ENCODE results near the gene CNEP1R1. TPM values are rescaled to one million over a fixed set of nuclear protein-coding genes. Genes with fewer than 3 reads are reported as not detected.

The CNEP1R1 gene
- total RNA-seq, 2 experiments from 2014 or later: 30.1 to 36.1 TPM

- DNase-seq: peak; percentile 34
- Mint-ChIP-seq H3K27ac (peak overlapping the region; percentile 77), H3K4me1 (peaks cover 29% of the 10 kb centered on the region), H3K36me3 (ENCODE audit: low read depth) (peaks cover 17% of the 10 kb centered on the region), H3K27me3 (peaks cover 5% of the 10 kb centered on the region), H3K4me3 (peak overlapping the region; percentile 96), H3K9me3 (no peaks in the 10 kb centered on the region)
- ChIA-PET CTCF (interaction anchor here (0.6 to 3.7 kb wide), 81 partner anchors 8 to 786 kb away, joined by 3 to 191 read pairs (median 4); partner anchors contain the start of genes CYLD, HEATR3, TENT4B and ZNF423), POLR2A (interaction anchor here (0.6 to 2.7 kb wide), 27 partner anchors 10 to 781 kb away, joined by 3 to 37 read pairs (median 4); partner anchors contain the start of genes CYLD, HEATR3 and TENT4B)
These were observed 509 bp downstream of the CNEP1R1 start for GRCh38 chr16:50025537-50025931.

DNA sequence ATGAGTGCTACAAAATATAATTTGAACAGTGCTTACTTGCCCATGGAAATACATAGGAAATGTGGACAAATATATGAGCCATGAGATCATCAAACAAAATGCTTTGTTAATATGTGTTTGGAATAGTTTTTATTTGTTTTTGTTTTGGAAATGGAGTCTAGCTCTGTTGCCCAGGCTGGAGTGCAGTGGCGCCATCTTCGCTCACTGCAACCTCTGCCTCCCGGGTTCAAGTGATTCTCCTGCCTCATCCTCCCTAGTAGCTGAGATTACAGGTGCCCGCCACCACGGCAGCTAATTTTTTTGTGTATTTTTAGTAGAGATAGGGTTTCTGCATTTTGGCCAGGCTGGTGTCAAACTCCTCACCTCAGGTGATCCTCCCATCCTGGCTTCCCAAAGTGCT, 2.8 kb downstream of the CNEP1R1 start:
- Mint-ChIP-seq H3K27me3 (no peaks in the 10 kb centered on the region), H3K4me3 (no peak overlapping the region), H3K27ac (no peak overlapping the region), H3K4me1 (peaks cover 29% of the 10 kb centered on the region), H3K9me3 (no peaks in the 10 kb centered on the region), H3K36me3 (ENCODE audit: low read depth) (peaks cover 32% of the 10 kb centered on the region)
- POLR2A ChIA-PET: interaction anchor here (1.0 kb wide), 1 partner anchor 38 kb away, joined by 3 read pairs; the partner anchor contains the start of gene HEATR3
- CTCF ChIA-PET: interaction anchor here (0.7 to 2.0 kb wide), 3 partner anchors 33 to 779 kb away, joined by 3 to 6 read pairs (median 3); no protein-coding TSS in a partner anchor
- no peak for DNase-seq

DNA sequence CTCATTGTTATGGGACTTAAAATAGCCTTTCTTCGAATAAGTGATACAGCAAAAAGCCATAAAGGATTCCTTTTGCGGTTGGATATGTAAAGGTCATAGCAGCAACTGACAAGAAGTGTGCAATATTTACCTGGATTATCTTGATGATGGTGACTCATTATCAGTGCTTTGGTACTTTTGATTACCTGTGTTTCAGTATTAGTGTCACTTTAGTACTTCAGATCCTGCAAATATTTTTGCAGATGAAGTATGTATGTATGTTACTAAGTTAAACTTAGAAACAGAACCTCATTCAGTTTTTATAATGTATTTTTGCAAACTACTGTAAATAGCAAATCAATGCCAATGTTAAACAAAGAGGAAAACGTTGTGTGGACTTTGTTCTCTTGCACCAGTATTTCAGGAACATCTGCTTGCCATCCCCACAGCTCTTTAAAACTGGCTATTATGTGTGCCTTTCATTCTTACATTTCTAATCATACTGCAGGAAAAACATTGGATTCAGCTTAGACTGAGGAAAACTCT, 10.5 kb downstream of the CNEP1R1 start:
- Mint-ChIP-seq H3K27ac (no peak overlapping the region), H3K4me3 (no peak overlapping the region), H3K36me3 (ENCODE audit: low read depth) (peaks cover 38% of the 10 kb centered on the region), H3K27me3 (no peaks in the 10 kb centered on the region), H3K9me3 (no peaks in the 10 kb centered on the region), H3K4me1 (peaks cover 13% of the 10 kb centered on the region)
- ChIA-PET POLR2A (interaction anchor here (2.2 kb wide), 1 partner anchor 10 kb away, joined by 11 read pairs; the partner anchor contains the start of gene CNEP1R1), CTCF (interaction anchor here (4.5 kb wide), 1 partner anchor 10 kb away, joined by 42 read pairs; the partner anchor contains the start of gene CNEP1R1)
- DNase-seq: no peak

- POLR2A ChIA-PET: interaction anchor here (0.9 to 1.2 kb wide), 2 partner anchors 10 to 38 kb away, joined by 3 read pairs; no protein-coding TSS in a partner anchor
- Mint-ChIP-seq H3K9me3 (no peaks in the 10 kb centered on the region), H3K27ac (no peak overlapping the region), H3K36me3 (ENCODE audit: low read depth) (peaks cover 32% of the 10 kb centered on the region), H3K4me1 (peaks cover 13% of the 10 kb centered on the region), H3K27me3 (no peaks in the 10 kb centered on the region), H3K4me3 (no peak overlapping the region)
- CTCF ChIA-PET: interaction anchor here (4.5 kb wide), 1 partner anchor 11 kb away, joined by 42 read pairs; the partner anchor contains the start of gene CNEP1R1
- no peak for DNase-seq
These were observed 11.4 kb downstream of the CNEP1R1 start for GRCh38 chr16:50036426-50036825.

- H3K27ac Mint-ChIP-seq: no peak overlapping the region
- no peaks in the 10 kb centered on the region for H3K9me3 Mint-ChIP-seq
- CTCF ChIA-PET: interaction anchor here (0.7 to 4.5 kb wide), 2 partner anchors 12 to 769 kb away, joined by 3 to 42 read pairs; partner anchors contain the start of gene CNEP1R1
- no peak overlapping the region for H3K4me3 Mint-ChIP-seq
- H3K36me3 Mint-ChIP-seq (ENCODE audit: low read depth): peaks cover 25% of the 10 kb centered on the region
- POLR2A ChIA-PET: interaction anchor here (0.8 to 1.2 kb wide), 2 partner anchors 11 to 12 kb away, joined by 3 to 4 read pairs; partner anchors contain the start of gene CNEP1R1
- DNase-seq: no peak
- peaks cover 13% of the 10 kb centered on the region for H3K4me1 Mint-ChIP-seq
- peaks cover 3% of the 10 kb centered on the region for H3K27me3 Mint-ChIP-seq
These were observed 12.7 kb downstream of the CNEP1R1 start for GRCh38 chr16:50037662-50038220.

DNA sequence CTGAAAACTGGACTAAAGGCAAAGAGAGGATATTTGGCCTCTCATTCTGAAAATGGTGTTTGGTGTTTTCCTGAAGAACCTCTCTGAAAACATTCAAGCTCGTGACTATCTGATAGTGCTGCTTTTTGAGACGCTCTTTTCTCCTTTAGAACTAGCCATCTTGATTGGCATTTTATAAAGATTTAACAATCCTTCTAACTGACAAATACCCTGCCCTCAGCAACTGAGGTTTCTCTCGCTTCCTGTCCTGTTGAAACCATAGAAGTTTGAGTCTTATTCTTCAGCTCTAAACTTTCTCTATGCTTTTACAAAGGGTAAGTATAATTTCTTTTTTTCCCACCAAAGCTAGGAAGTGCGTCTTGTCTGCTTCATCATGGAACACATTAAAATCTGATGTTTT, 13.3 kb downstream of the CNEP1R1 start:
- no peak overlapping the region for H3K4me3 Mint-ChIP-seq
- no peak overlapping the region for H3K27ac Mint-ChIP-seq
- H3K4me1 Mint-ChIP-seq: peaks cover 13% of the 10 kb centered on the region
- H3K36me3 Mint-ChIP-seq (ENCODE audit: low read depth): peaks cover 22% of the 10 kb centered on the region
- peaks cover 8% of the 10 kb centered on the region for H3K27me3 Mint-ChIP-seq
- ChIA-PET CTCF (interaction anchor here (0.8 to 4.5 kb wide), 2 partner anchors 13 to 768 kb away, joined by 3 to 42 read pairs; partner anchors contain the start of gene CNEP1R1), POLR2A (interaction anchor here (0.8 kb wide), 1 partner anchor 13 kb away, joined by 4 read pairs; the partner anchor contains the start of gene CNEP1R1)
- no peak for DNase-seq
- H3K9me3 Mint-ChIP-seq: no peaks in the 10 kb centered on the region

DNA sequence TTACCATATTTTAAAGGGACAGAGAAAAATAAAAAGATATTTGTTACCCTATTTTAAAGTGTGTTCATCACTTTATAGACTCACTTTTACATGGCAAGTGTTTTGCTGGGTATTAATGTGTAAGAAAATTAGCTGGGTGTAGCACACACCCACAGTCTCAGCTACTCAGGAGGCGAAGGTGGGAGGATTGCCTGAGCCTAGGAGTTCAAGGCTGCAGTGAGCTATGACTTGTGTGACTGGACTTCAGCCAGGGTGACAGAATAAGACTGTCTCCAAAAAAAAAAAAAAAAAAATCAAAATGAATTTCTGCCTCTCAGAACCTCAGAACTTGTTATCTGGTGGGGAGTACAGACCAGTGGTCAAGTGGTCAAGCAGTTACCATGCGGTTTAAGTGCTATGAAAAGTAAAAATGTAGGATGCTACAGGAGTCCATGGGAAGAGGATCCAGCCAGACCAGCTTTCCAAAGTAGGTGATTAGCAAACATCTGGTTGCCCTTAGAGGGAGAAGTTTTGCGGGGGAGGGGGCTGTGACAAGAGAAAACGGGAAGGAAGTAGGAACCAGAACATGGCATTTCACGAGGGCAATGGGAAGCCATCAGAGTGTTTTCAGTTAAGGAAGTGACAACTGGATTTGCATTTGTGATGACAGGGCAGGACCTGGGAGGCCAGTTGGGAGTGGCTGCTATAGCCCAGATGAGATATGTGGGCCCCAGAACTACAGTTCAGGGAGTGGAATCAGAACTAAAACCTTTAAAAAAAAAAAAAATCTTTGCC, 13.9 kb downstream of the CNEP1R1 start:
- peaks cover 13% of the 10 kb centered on the region for H3K4me1 Mint-ChIP-seq
- CTCF ChIA-PET: interaction anchor here (0.8 to 4.5 kb wide), 2 partner anchors 13 to 768 kb away, joined by 3 to 42 read pairs; partner anchors contain the start of gene CNEP1R1
- DNase-seq: no peak
- H3K36me3 Mint-ChIP-seq (ENCODE audit: low read depth): peaks cover 22% of the 10 kb centered on the region
- H3K4me3 Mint-ChIP-seq: no peak overlapping the region
- H3K9me3 Mint-ChIP-seq: no peaks in the 10 kb centered on the region
- POLR2A ChIA-PET: interaction anchor here (0.8 kb wide), 1 partner anchor 13 kb away, joined by 4 read pairs; the partner anchor contains the start of gene CNEP1R1
- H3K27me3 Mint-ChIP-seq: peaks cover 14% of the 10 kb centered on the region
- no peak overlapping the region for H3K27ac Mint-ChIP-seq

- H3K27ac Mint-ChIP-seq: no peak overlapping the region
- H3K9me3 Mint-ChIP-seq: no peaks in the 10 kb centered on the region
- H3K36me3 Mint-ChIP-seq (ENCODE audit: low read depth): peaks cover 14% of the 10 kb centered on the region
- DNase-seq: no peak
- POLR2A ChIA-PET: no interaction called here
- peaks cover 16% of the 10 kb centered on the region for H3K27me3 Mint-ChIP-seq
- H3K4me1 Mint-ChIP-seq: peaks cover 13% of the 10 kb centered on the region
- no peak overlapping the region for H3K4me3 Mint-ChIP-seq
- CTCF ChIA-PET: no interaction called here
These were observed 15.0 kb downstream of the CNEP1R1 start for GRCh38 chr16:50040018-50040417.

GRCh38 chr16:50040710-50041109, 15.7 kb downstream of the CNEP1R1 start:
- POLR2A ChIA-PET: no interaction called here
- CTCF ChIA-PET: interaction anchor here (0.9 to 1.2 kb wide), 2 partner anchors 16 to 170 kb away, joined by 4 to 5 read pairs; partner anchors contain the start of gene CNEP1R1
- Mint-ChIP-seq H3K27ac (no peak overlapping the region), H3K9me3 (no peaks in the 10 kb centered on the region), H3K4me1 (peaks cover 13% of the 10 kb centered on the region), H3K36me3 (ENCODE audit: low read depth) (peaks cover 11% of the 10 kb centered on the region), H3K27me3 (peaks cover 16% of the 10 kb centered on the region), H3K4me3 (no peak overlapping the region)
- DNase-seq: no peak

GRCh38 chr16:50043358-50043757, 18.3 kb downstream of the CNEP1R1 start:
- Mint-ChIP-seq H3K36me3 (ENCODE audit: low read depth) (peaks cover 2% of the 10 kb centered on the region), H3K27me3 (peaks cover 19% of the 10 kb centered on the region), H3K9me3 (no peaks in the 10 kb centered on the region), H3K27ac (no peak overlapping the region), H3K4me3 (no peak overlapping the region), H3K4me1 (peaks cover 6% of the 10 kb centered on the region)
- DNase-seq: no peak
- ChIA-PET POLR2A (interaction anchor here (1.2 kb wide), 1 partner anchor 17 kb away, joined by 4 read pairs; no protein-coding TSS in a partner anchor), CTCF (interaction anchor here (0.9 to 1.7 kb wide), 2 partner anchors 11 to 18 kb away, joined by 4 to 6 read pairs; partner anchors contain the start of gene CNEP1R1)

DNA sequence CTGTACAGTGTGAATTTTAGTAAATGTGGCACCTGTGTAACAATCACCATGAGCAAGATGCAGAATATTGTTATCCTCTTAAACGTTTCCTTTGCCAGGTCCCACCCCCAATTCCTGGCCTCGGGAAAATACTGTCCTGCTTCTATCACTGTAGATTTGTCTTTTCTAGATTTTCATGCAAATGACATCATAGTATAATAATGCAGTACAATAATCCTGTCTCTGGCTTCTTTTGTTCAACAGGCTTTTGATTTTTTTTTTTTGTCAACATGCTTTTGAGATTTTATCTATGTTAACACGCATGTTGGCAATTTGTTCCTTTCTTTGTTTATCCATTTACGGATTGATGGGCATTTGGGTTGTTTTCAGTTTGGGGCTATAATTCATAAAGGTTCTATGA, 20.4 kb downstream of the CNEP1R1 start:
- Mint-ChIP-seq H3K4me1 (no peaks in the 10 kb centered on the region), H3K4me3 (no peak overlapping the region), H3K27ac (no peak overlapping the region), H3K9me3 (no peaks in the 10 kb centered on the region), H3K27me3 (peaks cover 19% of the 10 kb centered on the region), H3K36me3 (ENCODE audit: low read depth) (no peaks in the 10 kb centered on the region)
- ChIA-PET POLR2A (no interaction called here), CTCF (no interaction called here)
- no peak for DNase-seq

DNA sequence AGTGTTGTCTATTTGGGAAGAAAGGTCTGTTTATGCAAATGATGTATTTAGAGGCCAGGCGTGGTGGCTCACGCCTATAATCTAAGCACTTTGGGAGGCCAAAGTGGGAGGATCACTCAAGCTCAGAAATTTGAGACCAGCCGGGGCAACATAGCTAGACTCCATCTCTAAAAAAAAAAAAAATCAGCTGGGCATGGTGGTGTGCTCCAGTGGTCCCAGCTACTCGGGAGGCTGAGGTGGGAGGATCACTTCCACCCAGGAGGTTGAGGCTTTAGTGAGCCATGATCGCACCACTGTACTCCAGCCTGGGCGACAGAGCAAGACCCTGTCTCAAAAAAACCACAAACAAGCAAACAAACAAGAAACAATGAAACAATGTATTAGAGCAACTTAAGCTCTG, 21.8 kb downstream of the CNEP1R1 start:
- Mint-ChIP-seq H3K36me3 (ENCODE audit: low read depth) (no peaks in the 10 kb centered on the region), H3K27ac (no peak overlapping the region), H3K4me3 (no peak overlapping the region), H3K4me1 (no peaks in the 10 kb centered on the region), H3K9me3 (no peaks in the 10 kb centered on the region), H3K27me3 (peaks cover 28% of the 10 kb centered on the region)
- no peak for DNase-seq
- POLR2A ChIA-PET: no interaction called here
- CTCF ChIA-PET: no interaction called here

All from activated CD4-positive, alpha-beta memory T cell treated with anti-CD3 and anti-CD28 coated beads, Interleukin-2, amount 10 ng/mL, durations not matched to agents 7 days and 5 days (primary cell).